CD8-positive, alpha-beta memory T cell (primary cell): ENCODE data around the gene RAPGEF5. TPM values are rescaled to one million over a fixed set of nuclear protein-coding genes. Genes with fewer than 3 reads are reported as not detected.

Experiments used
- CTCF ChIA-PET: fragments of 350-600 bp; sonication (Branson Sonifier 250); formaldehyde crosslinking; loops from one replicate; lab custom pipeline; 2021; ENCODE audit warnings: antibody characterized with exemption; lab: Charles Lee
- POLR2A ChIA-PET: fragments of 350-600 bp; sonication (Branson Sonifier 250); formaldehyde crosslinking; loops from one replicate; lab custom pipeline; 2021; ENCODE audit warnings: antibody characterized with exemption; lab: Charles Lee
- DNase-seq, 5 donors: peaks; one replicate each; pipeline versions ENCODE4 v3.0.0 to v3.0.0-alpha.2; 2020 to 2022; ENCODE audit warnings: mixed read lengths in 1 of 5
- H3K27ac ChIP-seq: one replicate; pipeline ENCODE4 v1.7.0; 2013; ENCODE audit warnings: low read depth, mild to moderate bottlenecking, low read length, moderate library complexity
- H3K27me3 ChIP-seq: 2 replicates; pipeline ENCODE4 v1.7.0; 2013; ENCODE audit warnings: low read length, mild to moderate bottlenecking; ENCODE audit not compliant: insufficient read depth, poor library complexity, severe bottlenecking
- H3K36me3 ChIP-seq: 2 replicates; pipeline ENCODE4 v1.7.0; 2013; ENCODE audit warnings: mild to moderate bottlenecking, low read length, moderate library complexity; ENCODE audit not compliant: insufficient read depth
- H3K4me1 ChIP-seq: 2 replicates; pipeline ENCODE4 v1.7.0; 2013; ENCODE audit warnings: mild to moderate bottlenecking, low read length, moderate library complexity; ENCODE audit not compliant: insufficient read depth
- H3K4me3 ChIP-seq: 2 replicates; pipeline ENCODE4 v1.7.0; 2013; ENCODE audit warnings: mild to moderate bottlenecking, low read length
- H3K9me3 ChIP-seq: 2 replicates; pipeline ENCODE4 v1.7.0; 2013; ENCODE audit warnings: mild to moderate bottlenecking, low read length
- H3K27ac Mint-ChIP-seq, 8 donors: one replicate each; pipeline ENCODE4 v1.8.0; 2020 to 2021; ENCODE audit warnings: mixed read lengths in 8 of 8, mild to moderate bottlenecking in 6 of 8, inconsistent platforms in 3 of 8, moderate library complexity in 3 of 8
- H3K27me3 Mint-ChIP-seq, 2 donors: one replicate each; pipeline ENCODE4 v1.8.0; 2020 to 2021; ENCODE audit warnings: mixed read lengths in 2 of 2, mild to moderate bottlenecking in 1 of 2, moderate library complexity in 1 of 2
- H3K36me3 Mint-ChIP-seq, 3 donors: one replicate each; pipeline ENCODE4 v1.8.0; 2020 to 2021; ENCODE audit warnings: mixed read lengths in 3 of 3, inconsistent platforms in 1 of 3, mild to moderate bottlenecking in 1 of 3
- H3K4me1 Mint-ChIP-seq, 3 donors: one replicate each; pipeline ENCODE4 v1.8.0; 2020 to 2021; ENCODE audit warnings: mixed read lengths in 3 of 3, inconsistent platforms in 1 of 3, mild to moderate bottlenecking in 1 of 3
- H3K4me3 Mint-ChIP-seq, 7 donors: one replicate each; pipeline ENCODE4 v1.8.0; 2020 to 2021; ENCODE audit warnings: mixed read lengths in 7 of 7, mild to moderate bottlenecking in 6 of 7, moderate library complexity in 4 of 7, inconsistent platforms in 2 of 7
- H3K9me3 Mint-ChIP-seq, 5 donors: one replicate each; pipeline ENCODE4 v1.8.0; 2020 to 2022; ENCODE audit warnings: mixed read lengths in 5 of 5, mild to moderate bottlenecking in 3 of 5, moderate library complexity in 2 of 5, inconsistent platforms in 1 of 5
- polyA plus RNA-seq: library from polyadenylated mRNA; unstranded; fragments of 300-500 nt; fragmentation: Illumina TruSeq; gene quantifications from one replicate; pipeline ENCODE4 v1.2.3, GENCODE V29; 2021
- total RNA-seq, 2 experiments: library from RNA; stranded (reverse); gene quantifications; one replicate each; pipeline ENCODE4 v1.2.3, GENCODE V29; 2021

Gene RAPGEF5
- total and polyA plus RNA-seq, 3 experiments from 2014 or later: 0.13 to 0.86 (median 0.50) TPM

DNA sequence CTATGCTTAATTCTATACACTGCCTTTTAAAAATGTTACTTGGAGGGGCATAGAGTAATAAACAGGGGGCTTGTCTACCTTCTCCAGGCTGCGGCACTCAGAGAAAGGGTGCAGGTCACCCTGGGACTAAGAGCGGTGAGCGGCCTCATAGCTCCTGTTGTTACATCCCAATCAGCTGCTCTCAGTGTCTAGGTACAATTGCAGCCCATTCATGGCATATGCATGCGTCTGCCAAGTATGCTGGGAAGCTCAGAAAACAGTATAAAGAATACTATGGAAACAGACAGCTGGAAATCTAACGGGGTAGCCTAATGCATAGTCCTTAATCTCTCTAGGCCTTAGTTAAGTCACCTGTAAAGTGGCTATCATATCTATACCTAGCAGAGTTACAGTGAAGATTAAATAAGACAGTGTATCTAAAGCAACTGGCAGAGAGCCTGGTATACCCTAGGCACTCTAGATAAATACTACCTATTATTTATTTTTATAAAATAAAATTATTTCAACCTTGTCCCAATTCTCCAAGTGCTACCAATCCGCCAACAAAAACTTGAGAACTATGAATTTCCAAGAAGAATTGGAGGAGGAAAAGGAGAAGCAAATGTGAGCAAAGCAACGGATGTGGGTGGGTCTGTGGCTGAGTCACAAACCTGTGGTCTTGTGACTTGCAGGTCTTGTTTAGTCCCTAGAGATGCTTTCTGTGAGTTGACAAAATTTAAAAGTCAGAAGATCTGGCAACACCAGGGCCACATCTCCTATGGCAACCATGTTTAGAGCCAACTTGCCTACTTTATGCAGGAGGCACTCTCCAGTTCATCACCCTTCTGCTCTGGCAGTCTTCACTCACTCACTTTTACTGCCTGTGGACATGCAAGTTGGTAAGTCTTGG lies 183.0 kb downstream of the RAPGEF5 start:
- Mint-ChIP-seq H3K27ac (peak overlapping the region in 2 of 8 donors; percentile 0 to 44), H3K4me3 (no peak overlapping the region), H3K36me3 (no peaks in the 10 kb centered on the region), H3K27me3 (peaks cover 5 to 21% of the 10 kb centered on the region in 2 donors), H3K9me3 (no peaks in the 10 kb centered on the region), H3K4me1 (peaks cover 7 to 10% (median 9%) of the 10 kb centered on the region in 3 donors)
- peak overlapping the region; percentile 29 for H3K27ac ChIP-seq
- no peak overlapping the region for H3K4me3 ChIP-seq
- POLR2A ChIA-PET: no interaction called here
- DNase-seq: no peak
- peaks cover 4% of the 10 kb centered on the region for H3K4me1 ChIP-seq
- CTCF ChIA-PET: no interaction called here
- H3K9me3 ChIP-seq: no peaks in the 10 kb centered on the region
- no peaks in the 10 kb centered on the region for H3K36me3 ChIP-seq
- no peaks in the 10 kb centered on the region for H3K27me3 ChIP-seq

DNA sequence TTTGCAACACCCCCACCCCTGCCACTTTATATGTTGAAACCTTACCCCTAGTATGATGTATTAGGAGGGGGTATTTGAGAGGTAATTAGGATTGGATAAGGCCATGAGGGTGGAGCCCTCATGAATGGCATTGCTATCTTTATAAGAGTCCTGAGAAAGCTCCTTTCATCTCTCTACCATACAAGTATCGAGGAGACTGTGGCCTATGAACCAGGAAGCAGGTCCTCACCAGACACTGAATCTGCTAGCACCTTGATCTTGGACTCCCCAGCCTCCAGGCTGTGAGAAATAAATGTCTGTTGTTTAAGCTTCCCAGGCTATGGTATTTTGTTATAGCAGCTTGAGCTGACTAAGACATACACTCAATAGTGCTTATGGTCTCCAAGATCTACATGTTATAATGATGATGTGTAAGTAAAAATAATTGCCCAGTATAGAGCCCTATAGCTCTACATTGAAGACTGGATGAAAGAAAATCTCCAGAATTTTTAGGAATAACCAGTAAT lies 188.8 kb downstream of the RAPGEF5 start:
- H3K4me1 Mint-ChIP-seq: no peaks in the 10 kb centered on the region
- Histone ChIP-seq H3K27ac (no peak overlapping the region), H3K27me3 (no peaks in the 10 kb centered on the region), H3K36me3 (no peaks in the 10 kb centered on the region), H3K4me1 (no peaks in the 10 kb centered on the region), H3K9me3 (no peaks in the 10 kb centered on the region), H3K4me3 (no peak overlapping the region)
- H3K27me3 Mint-ChIP-seq: no peaks in the 10 kb centered on the region
- DNase-seq: no peak
- no peaks in the 10 kb centered on the region for H3K36me3 Mint-ChIP-seq
- POLR2A ChIA-PET: no interaction called here
- peak overlapping the region in 1 of 8 donors; percentile 69 for H3K27ac Mint-ChIP-seq
- no peak overlapping the region for H3K4me3 Mint-ChIP-seq
- no peaks in the 10 kb centered on the region for H3K9me3 Mint-ChIP-seq
- CTCF ChIA-PET: no interaction called here

DNA sequence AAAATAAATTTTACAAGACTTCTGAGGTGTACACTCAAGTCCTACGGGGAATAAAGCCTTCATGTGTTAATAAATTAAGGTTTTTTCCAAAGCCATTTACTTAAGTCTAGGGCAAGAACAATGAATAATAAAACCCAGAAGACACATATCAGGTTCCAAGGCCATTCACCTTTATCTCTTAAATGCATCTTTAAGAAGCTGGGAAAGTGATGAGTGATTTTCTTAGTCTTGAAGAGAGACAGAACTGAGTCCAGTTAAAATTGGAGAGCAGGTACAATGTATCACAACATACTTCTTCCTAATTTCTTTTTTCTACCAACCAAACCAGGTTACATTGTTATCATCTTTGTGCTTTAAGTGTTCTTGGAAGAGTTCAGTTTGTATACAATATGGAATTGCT lies 189.5 kb downstream of the RAPGEF5 start:
- Mint-ChIP-seq H3K27me3 (no peaks in the 10 kb centered on the region), H3K4me3 (no peak overlapping the region), H3K27ac (no peak overlapping the region), H3K36me3 (no peaks in the 10 kb centered on the region), H3K9me3 (no peaks in the 10 kb centered on the region), H3K4me1 (no peaks in the 10 kb centered on the region)
- Histone ChIP-seq H3K9me3 (no peaks in the 10 kb centered on the region), H3K27ac (no peak overlapping the region), H3K27me3 (no peaks in the 10 kb centered on the region), H3K4me1 (no peaks in the 10 kb centered on the region), H3K4me3 (no peak overlapping the region), H3K36me3 (no peaks in the 10 kb centered on the region)
- no peak for DNase-seq
- CTCF ChIA-PET: no interaction called here
- POLR2A ChIA-PET: no interaction called here

DNA sequence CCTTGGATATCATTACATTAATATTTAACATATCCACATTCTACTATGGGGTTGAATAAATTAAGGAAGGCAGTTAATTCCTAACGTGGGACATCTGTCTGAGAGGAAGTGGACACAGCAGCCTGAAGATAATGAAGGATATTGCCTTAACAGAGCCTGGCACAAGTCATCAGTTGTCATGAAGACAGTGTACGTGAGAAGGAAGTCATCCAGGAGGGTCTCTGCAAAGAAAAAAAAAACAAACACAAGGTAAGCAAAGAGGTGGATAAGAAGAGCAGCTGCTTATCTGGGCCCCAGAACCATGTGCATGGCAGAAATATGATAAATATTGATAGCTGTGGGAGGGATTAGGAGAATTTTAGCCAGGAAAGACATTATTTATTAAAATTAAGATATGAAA lies 190.0 kb downstream of the RAPGEF5 start:
- ChIA-PET CTCF (no interaction called here), POLR2A (no interaction called here)
- no peak overlapping the region for H3K27ac Mint-ChIP-seq
- H3K27ac ChIP-seq: no peak overlapping the region
- H3K4me3 ChIP-seq: no peak overlapping the region
- no peak for DNase-seq
- H3K4me1 Mint-ChIP-seq: no peaks in the 10 kb centered on the region
- H3K36me3 ChIP-seq: no peaks in the 10 kb centered on the region
- no peak overlapping the region for H3K4me3 Mint-ChIP-seq
- no peaks in the 10 kb centered on the region for H3K27me3 ChIP-seq
- no peaks in the 10 kb centered on the region for H3K36me3 Mint-ChIP-seq
- H3K9me3 Mint-ChIP-seq: no peaks in the 10 kb centered on the region
- no peaks in the 10 kb centered on the region for H3K9me3 ChIP-seq
- H3K4me1 ChIP-seq: no peaks in the 10 kb centered on the region
- H3K27me3 Mint-ChIP-seq: no peaks in the 10 kb centered on the region

DNA sequence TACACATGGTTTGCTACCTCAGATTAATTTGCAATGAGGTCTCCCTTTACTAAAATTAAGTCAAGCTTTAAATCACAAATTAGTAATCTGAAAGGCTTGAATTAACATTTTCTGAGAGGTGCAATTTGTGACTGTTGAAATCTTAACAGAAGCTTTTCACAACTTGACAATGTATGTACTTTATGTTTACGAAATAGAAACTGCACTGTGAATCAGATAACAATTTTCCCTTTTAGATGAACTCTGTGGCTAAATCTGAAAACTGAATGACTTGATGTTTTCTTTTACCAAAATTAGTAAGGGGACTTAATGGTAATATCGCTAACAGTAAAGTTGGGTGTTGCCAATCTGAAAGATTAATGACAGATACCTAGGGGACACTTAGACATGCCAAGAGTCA lies 197.6 kb downstream of the RAPGEF5 start:
- no peak overlapping the region for H3K27ac ChIP-seq
- H3K9me3 ChIP-seq: no peaks in the 10 kb centered on the region
- ChIA-PET POLR2A (no interaction called here), CTCF (no interaction called here)
- DNase-seq: no peak
- H3K27ac Mint-ChIP-seq: no peak overlapping the region
- H3K4me3 ChIP-seq: no peak overlapping the region
- H3K36me3 ChIP-seq: no peaks in the 10 kb centered on the region
- no peaks in the 10 kb centered on the region for H3K4me1 ChIP-seq
- H3K27me3 ChIP-seq: no peaks in the 10 kb centered on the region
- H3K27me3 Mint-ChIP-seq: peaks cover 2 to 15% of the 10 kb centered on the region in 2 donors
- no peaks in the 10 kb centered on the region for H3K9me3 Mint-ChIP-seq
- H3K4me3 Mint-ChIP-seq: no peak overlapping the region
- H3K36me3 Mint-ChIP-seq: no peaks in the 10 kb centered on the region
- H3K4me1 Mint-ChIP-seq: peaks cover 0 to under 1% (median 0%) of the 10 kb centered on the region in 3 donors

DNA sequence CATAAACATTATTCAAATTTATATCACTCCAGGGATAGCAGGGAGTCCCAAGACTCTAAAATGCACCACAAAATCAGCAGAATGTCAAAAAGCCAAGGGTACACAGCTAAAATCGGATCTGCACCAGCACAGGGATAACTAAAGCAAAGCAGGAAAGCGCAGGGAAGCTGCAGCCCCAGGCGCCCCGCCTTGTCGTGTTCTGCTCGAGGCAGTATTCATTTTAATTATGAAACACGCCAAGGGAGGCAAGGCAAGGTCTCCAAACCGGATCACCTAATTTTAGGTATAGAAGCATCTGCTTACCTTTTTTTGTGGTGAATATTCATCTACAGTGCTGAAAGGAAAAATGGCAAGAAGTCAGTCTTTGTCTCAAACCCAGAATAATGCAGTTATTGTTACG lies 199.4 kb downstream of the RAPGEF5 start:
- no peak overlapping the region for H3K4me3 Mint-ChIP-seq
- H3K4me1 Mint-ChIP-seq: peaks cover 0 to 3% (median 0%) of the 10 kb centered on the region in 3 donors
- POLR2A ChIA-PET: no interaction called here
- H3K36me3 Mint-ChIP-seq: no peaks in the 10 kb centered on the region
- no peak overlapping the region for H3K27ac Mint-ChIP-seq
- CTCF ChIA-PET: no interaction called here
- DNase-seq: no peak
- H3K9me3 ChIP-seq: no peaks in the 10 kb centered on the region
- H3K27me3 ChIP-seq: no peaks in the 10 kb centered on the region
- H3K27ac ChIP-seq: no peak overlapping the region
- H3K4me3 ChIP-seq: no peak overlapping the region
- no peaks in the 10 kb centered on the region for H3K4me1 ChIP-seq
- no peaks in the 10 kb centered on the region for H3K36me3 ChIP-seq
- no peaks in the 10 kb centered on the region for H3K9me3 Mint-ChIP-seq
- H3K27me3 Mint-ChIP-seq: peaks cover 2 to 15% of the 10 kb centered on the region in 2 donors

DNA sequence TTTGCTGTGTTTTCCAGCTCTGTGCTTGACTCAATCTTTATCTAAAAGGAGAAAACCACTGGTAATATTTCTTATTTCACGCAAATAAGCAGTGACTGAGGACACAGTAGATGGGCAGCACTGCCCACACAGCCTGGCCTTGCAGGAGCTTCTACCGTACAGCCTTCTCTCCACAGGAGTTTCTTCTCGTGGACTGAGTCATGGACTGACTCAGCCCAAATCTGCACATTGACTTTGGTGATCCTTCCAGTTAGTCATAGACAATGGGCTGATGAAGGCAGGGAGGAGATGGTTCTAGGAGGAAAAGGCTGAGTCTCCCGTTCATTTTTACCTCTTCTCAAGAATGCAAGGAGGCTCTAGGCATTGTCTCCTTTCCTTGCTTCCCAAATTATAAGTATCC lies 200.7 kb downstream of the RAPGEF5 start:
- Histone ChIP-seq H3K9me3 (no peaks in the 10 kb centered on the region), H3K36me3 (no peaks in the 10 kb centered on the region), H3K27me3 (no peaks in the 10 kb centered on the region), H3K4me3 (no peak overlapping the region), H3K4me1 (no peaks in the 10 kb centered on the region), H3K27ac (no peak overlapping the region)
- H3K27ac Mint-ChIP-seq: no peak overlapping the region
- peaks cover 0 to 3% (median 0%) of the 10 kb centered on the region in 3 donors for H3K4me1 Mint-ChIP-seq
- peaks cover 2 to 15% of the 10 kb centered on the region in 2 donors for H3K27me3 Mint-ChIP-seq
- DNase-seq: no peak
- ChIA-PET POLR2A (no interaction called here), CTCF (no interaction called here)
- H3K4me3 Mint-ChIP-seq: no peak overlapping the region
- no peaks in the 10 kb centered on the region for H3K36me3 Mint-ChIP-seq
- no peaks in the 10 kb centered on the region for H3K9me3 Mint-ChIP-seq

DNA sequence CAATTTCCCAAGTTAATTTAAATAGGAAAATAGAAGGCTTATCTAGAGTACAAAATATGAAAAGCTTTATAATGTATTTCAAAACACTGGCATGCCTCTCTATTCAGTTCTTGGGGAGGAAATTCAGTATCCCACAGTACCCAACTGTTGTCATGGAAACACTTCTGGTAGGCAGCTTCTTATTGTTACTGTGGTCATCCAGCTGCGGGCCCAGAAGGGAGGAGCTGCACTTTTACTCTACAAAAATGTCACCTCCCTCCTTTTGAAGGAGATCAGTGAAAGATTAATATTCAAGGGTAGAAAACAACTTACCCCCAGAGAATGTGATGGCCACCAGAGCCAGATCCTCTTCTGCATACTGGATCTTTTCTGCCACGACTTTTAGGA lies 202.8 kb downstream of the RAPGEF5 start:
- no peaks in the 10 kb centered on the region for H3K27me3 ChIP-seq
- H3K27ac ChIP-seq: no peak overlapping the region
- H3K4me3 ChIP-seq: no peak overlapping the region
- H3K9me3 ChIP-seq: no peaks in the 10 kb centered on the region
- H3K27me3 Mint-ChIP-seq: peaks cover 2 to 15% of the 10 kb centered on the region in 2 donors
- ChIA-PET CTCF (no interaction called here), POLR2A (no interaction called here)
- peaks cover 0 to 3% (median 0%) of the 10 kb centered on the region in 3 donors for H3K4me1 Mint-ChIP-seq
- H3K4me1 ChIP-seq: no peaks in the 10 kb centered on the region
- H3K4me3 Mint-ChIP-seq: no peak overlapping the region
- no peak for DNase-seq
- no peaks in the 10 kb centered on the region for H3K36me3 ChIP-seq
- H3K36me3 Mint-ChIP-seq: no peaks in the 10 kb centered on the region
- H3K9me3 Mint-ChIP-seq: no peaks in the 10 kb centered on the region
- H3K27ac Mint-ChIP-seq: no peak overlapping the region
